GM06990 (cell line): ENCODE data around the gene EIF5.

Experiments
- DNase-seq: peaks from one replicate; pipeline ENCODE4 v3.0.0-alpha.2; 2011; ENCODE audit not compliant: insufficient read length; ENCODE audit errors: extremely low read depth
- H3K27me3 ChIP-seq: replicated peaks from 2 replicates; pipeline ENCODE4 v1.6.0; 2011; ENCODE audit warnings: low read length; ENCODE audit not compliant: control insufficient read depth, insufficient read depth
- H3K36me3 ChIP-seq: 2 replicates; pipeline ENCODE4 v1.5.1; 2011; ENCODE audit warnings: low read length; ENCODE audit not compliant: control insufficient read depth, insufficient read depth
- H3K4me3 ChIP-seq: replicated peaks from 2 replicates; pipeline ENCODE4 v1.5.1; 2011; ENCODE audit warnings: low read depth, mild to moderate bottlenecking, control low read depth, low read length
- TF ChIP-seq, protein P1 (sequence below): IDR thresholded peaks from 2 replicates; pipeline ENCODE4 v1.5.1; 2011; ENCODE audit warnings: low read length, control low read depth, mild to moderate bottlenecking, inconsistent platforms; ENCODE audit not compliant: insufficient read depth, poor library complexity, severe bottlenecking

Gene EIF5

DNA sequence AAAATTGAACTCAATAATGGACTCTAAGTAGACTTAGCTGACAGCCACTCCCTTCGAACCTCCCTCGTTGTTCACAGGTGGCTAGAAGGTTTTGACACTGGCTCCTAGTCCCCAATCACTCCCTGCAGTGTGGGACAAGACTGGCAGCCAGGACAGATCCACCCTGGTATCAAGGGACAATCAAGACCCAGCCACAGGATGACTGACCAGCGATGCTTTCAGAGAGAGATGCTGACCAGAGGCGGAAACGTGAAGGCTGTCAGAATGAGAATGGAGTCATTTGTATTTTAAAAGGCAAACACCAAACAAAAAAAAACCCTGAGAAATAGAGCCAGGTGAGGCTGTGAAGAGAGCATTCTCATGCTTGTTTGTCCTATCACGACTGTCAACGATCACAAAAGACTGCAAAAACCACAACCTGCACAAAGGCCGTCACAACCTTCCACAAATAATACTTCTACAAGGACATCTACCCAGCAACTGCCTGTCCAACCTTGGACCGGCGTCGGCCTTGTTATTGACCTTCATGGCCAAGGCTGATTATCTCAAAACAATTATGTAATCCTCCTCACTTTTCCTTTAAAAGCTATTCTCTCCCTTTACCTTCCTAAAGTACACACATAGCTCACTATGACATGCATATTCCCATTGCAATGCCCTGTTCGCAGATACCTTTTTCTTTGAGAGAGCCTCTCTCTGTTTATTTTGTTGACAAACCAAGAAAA, 13.2 kb downstream of the EIF5 start:
- Histone ChIP-seq H3K4me3 (no peak overlapping the region), H3K36me3 (peaks cover 14% of the 10 kb centered on the region), H3K27me3 (no peaks in the 10 kb centered on the region)
- no peak for DNase-seq
- TF ChIP-seq, protein P1, sequence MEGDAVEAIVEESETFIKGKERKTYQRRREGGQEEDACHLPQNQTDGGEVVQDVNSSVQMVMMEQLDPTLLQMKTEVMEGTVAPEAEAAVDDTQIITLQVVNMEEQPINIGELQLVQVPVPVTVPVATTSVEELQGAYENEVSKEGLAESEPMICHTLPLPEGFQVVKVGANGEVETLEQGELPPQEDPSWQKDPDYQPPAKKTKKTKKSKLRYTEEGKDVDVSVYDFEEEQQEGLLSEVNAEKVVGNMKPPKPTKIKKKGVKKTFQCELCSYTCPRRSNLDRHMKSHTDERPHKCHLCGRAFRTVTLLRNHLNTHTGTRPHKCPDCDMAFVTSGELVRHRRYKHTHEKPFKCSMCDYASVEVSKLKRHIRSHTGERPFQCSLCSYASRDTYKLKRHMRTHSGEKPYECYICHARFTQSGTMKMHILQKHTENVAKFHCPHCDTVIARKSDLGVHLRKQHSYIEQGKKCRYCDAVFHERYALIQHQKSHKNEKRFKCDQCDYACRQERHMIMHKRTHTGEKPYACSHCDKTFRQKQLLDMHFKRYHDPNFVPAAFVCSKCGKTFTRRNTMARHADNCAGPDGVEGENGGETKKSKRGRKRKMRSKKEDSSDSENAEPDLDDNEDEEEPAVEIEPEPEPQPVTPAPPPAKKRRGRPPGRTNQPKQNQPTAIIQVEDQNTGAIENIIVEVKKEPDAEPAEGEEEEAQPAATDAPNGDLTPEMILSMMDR: no peak

DNA sequence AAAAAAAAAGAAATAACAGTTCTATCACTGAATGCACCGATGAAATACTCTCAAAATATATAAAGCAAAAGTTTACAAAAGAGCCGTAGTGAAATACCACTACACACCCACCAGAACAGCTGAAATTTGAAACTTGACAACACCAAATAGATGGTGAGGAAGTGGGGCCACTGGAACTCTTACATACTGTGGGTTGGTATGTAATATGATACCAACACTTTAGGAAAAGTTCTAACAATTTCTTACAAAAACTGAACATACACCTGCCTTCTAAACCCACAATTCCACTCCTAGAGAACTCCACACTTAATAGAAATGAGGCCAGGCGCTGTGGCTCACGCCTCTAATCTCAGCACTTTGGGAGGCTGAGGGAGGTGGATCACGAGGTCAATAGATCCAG, 14.1 kb downstream of the EIF5 start:
- Histone ChIP-seq H3K27me3 (no peaks in the 10 kb centered on the region), H3K36me3 (peaks cover 11% of the 10 kb centered on the region), H3K4me3 (no peak overlapping the region)
- TF ChIP-seq, protein P1: no peak
- no peak for DNase-seq

DNA sequence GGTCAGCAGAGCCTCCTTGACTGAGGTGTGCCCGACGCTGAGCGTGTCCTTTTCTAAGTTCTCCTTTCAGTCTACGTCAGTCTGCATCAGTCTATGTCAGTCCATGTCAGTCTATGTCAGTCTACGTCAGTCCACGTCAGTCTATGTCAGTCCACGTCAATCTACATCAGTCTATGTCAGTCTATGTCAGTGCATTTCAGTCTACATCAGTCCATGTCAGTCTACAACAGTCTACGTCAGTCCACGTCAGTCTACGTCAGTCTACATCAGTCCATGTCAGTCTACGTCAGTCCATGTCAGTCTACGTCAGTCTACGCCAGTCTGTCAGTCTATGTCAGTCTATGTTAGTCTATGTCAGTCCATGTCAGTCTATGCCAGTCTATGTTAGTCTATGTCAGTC, 15.9 kb downstream of the EIF5 start:
- DNase-seq: no peak
- Histone ChIP-seq H3K36me3 (no peaks in the 10 kb centered on the region), H3K27me3 (no peaks in the 10 kb centered on the region), H3K4me3 (no peak overlapping the region)
- TF ChIP-seq, protein P1: no peak

DNA sequence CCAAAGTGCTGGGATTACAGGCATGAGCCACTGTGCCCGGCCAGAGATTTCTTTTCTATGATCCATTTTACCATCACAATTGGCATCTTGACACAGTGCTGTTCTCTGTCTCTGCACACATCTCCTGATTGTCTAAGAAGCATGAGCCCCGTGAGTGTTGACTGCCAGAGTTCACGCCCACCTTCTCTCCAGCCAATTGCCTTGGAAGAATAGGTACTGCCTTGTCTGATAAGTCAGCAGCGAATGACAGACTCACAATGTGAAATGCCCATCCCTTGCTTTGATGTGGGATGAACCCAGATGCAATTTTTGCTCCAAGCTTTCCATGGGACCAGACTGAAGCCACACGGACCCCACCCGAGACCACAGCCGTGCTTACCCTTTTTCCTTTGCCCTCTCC, 19.3 kb downstream of the EIF5 start:
- no peaks in the 10 kb centered on the region for H3K36me3 ChIP-seq

DNA sequence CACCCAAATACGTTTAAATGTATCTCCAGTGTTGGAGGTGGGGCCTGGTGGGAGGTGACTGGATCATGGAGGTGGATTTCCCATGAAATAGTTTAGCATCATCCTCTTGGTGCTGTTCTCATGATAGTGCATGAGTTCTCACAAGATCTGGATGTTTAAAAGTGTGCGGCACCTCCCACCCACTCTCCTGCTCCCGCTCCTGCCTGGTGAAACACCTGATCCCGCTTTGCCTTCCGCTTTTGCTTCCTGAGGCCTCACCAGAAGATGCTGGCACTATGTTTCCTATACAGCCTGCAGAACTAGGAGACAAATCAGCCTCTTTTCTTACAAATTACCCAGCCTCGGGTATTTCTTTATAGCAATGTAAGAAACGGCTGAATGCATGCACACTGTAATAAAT, 20.1 kb downstream of the EIF5 start:
- no peak overlapping the region for H3K4me3 ChIP-seq
- TF ChIP-seq, protein P1: no peak
- no peak for DNase-seq
- H3K36me3 ChIP-seq: no peaks in the 10 kb centered on the region
- no peaks in the 10 kb centered on the region for H3K27me3 ChIP-seq

More for the DNA sequence above, 19.3 kb downstream of the EIF5 start:
- TF ChIP-seq, protein P1: no peak
- Histone ChIP-seq H3K27me3 (no peaks in the 10 kb centered on the region), H3K4me3 (no peak overlapping the region)
- DNase-seq: no peak
